CD4-positive, CD25-positive, alpha-beta regulatory T cell (primary cell): ENCODE data around the gene PIP5KL1. TPM values are rescaled to one million over a fixed set of nuclear protein-coding genes. Genes with fewer than 3 reads are reported as not detected.

Experiments used
- ATAC-seq, 2 donors: fragments of 150-1000 bp; cut with Tn5 transposase; one replicate each; pipeline ENCODE4 v1.10.0; 2021; ENCODE audit warnings: low read depth in 2 of 2, moderate number of reproducible peaks in 2 of 2, moderate library complexity in 1 of 2
- DNase-seq, 3 donors: peaks; one replicate each; pipeline versions ENCODE4 v3.0.0 to v3.0.0-alpha.2; 2012 to 2022; ENCODE audit warnings: mixed read lengths in 1 of 3
- H3K27ac ChIP-seq: one replicate; pipeline ENCODE4 v1.7.0; 2013; ENCODE audit warnings: mild to moderate bottlenecking, low read length; ENCODE audit not compliant: insufficient read depth, poor library complexity, severe bottlenecking
- H3K27me3 ChIP-seq: one replicate; pipeline ENCODE4 v1.7.0; 2013; ENCODE audit warnings: low read length; ENCODE audit not compliant: control insufficient read depth, insufficient read depth
- H3K36me3 ChIP-seq: one replicate; pipeline ENCODE4 v1.7.0; 2013; ENCODE audit warnings: mild to moderate bottlenecking, low read length, moderate library complexity; ENCODE audit not compliant: control insufficient read depth, insufficient read depth
- H3K4me1 ChIP-seq: 2 replicates; pipeline ENCODE4 v1.7.0; 2013; ENCODE audit warnings: mild to moderate bottlenecking, low read length; ENCODE audit not compliant: insufficient read depth, control insufficient read depth, poor library complexity, severe bottlenecking
- H3K4me3 ChIP-seq: one replicate; pipeline ENCODE4 v1.7.0; 2013; ENCODE audit warnings: low read depth, mild to moderate bottlenecking, low read length, moderate library complexity
- H3K9me3 ChIP-seq, 2 experiments: 1 replicate in 1 of 2; 2 replicates in 1 of 2; pipeline ENCODE4 v1.7.0; 2013; ENCODE audit warnings: low read length in 2 of 2, mild to moderate bottlenecking in 1 of 2, moderate library complexity in 1 of 2; ENCODE audit not compliant: control insufficient read depth in 2 of 2
- H3K27ac Mint-ChIP-seq, 3 donors: one replicate each; pipeline ENCODE4 v1.8.0; 2020 to 2022; ENCODE audit warnings: mild to moderate bottlenecking in 3 of 3, mixed read lengths in 3 of 3, moderate library complexity in 2 of 3
- H3K27me3 Mint-ChIP-seq: one replicate; pipeline ENCODE4 v1.8.0; 2022; ENCODE audit warnings: mild to moderate bottlenecking, mixed read lengths
- H3K36me3 Mint-ChIP-seq: one replicate; pipeline ENCODE4 v1.8.0; 2020; ENCODE audit warnings: mixed read lengths
- H3K4me1 Mint-ChIP-seq, 4 donors: one replicate each; pipeline ENCODE4 v1.8.0; 2020 to 2022; ENCODE audit warnings: mixed read lengths in 4 of 4, mild to moderate bottlenecking in 1 of 4
- H3K4me3 Mint-ChIP-seq, 4 donors: one replicate each; pipeline ENCODE4 v1.8.0; 2020 to 2022; ENCODE audit warnings: mild to moderate bottlenecking in 4 of 4, mixed read lengths in 4 of 4, moderate library complexity in 3 of 4
- H3K9me3 Mint-ChIP-seq, 7 donors: one replicate each; pipeline ENCODE4 v1.8.0; 2020 to 2022; ENCODE audit warnings: mixed read lengths in 7 of 7, mild to moderate bottlenecking in 3 of 7, moderate library complexity in 2 of 7
- polyA plus RNA-seq, 4 donors: library from polyadenylated mRNA; unstranded; fragments of 300-500 nt; fragmentation: Illumina TruSeq; gene quantifications; one replicate each; pipeline ENCODE4 v1.2.3, GENCODE V29; 2021
- total RNA-seq: library from RNA; stranded (reverse); gene quantifications from one replicate; pipeline ENCODE4 v1.2.3, GENCODE V29; 2022

PIP5KL1 gene
- total RNA-seq (3.3 TPM), polyA plus RNA-seq (1 to 10 TPM in 1 of 4 donors, under 1 TPM in 2, not detected in 1; 0.22 to 1.1 (median 0.81) TPM)

- H3K4me3 Mint-ChIP-seq: peak within 1 kb of the TSS; percentile 77 to 94 (median 82)
- H3K4me3 ChIP-seq: peak within 1 kb of the TSS; percentile 43
- no peaks in the 10 kb centered on the region for H3K27me3 ChIP-seq
- peaks cover 0 to 3% (median 0%) of the 10 kb centered on the region in 7 donors for H3K9me3 Mint-ChIP-seq
- DNase-seq (peak; percentile 69 to 73 (median 71)), ATAC-seq (peak; percentile 65)
- no peaks in the 10 kb centered on the region for H3K9me3 ChIP-seq
- no peak within 1 kb of the TSS for H3K27ac ChIP-seq
- peaks cover 43% of the 10 kb centered on the region for H3K4me1 ChIP-seq
- H3K36me3 ChIP-seq: no peaks in the 10 kb centered on the region
- peaks cover 24% of the 10 kb centered on the region for H3K27me3 Mint-ChIP-seq
- H3K27ac Mint-ChIP-seq: peak within 1 kb of the TSS; percentile 74 to 83 (median 82)
- peaks cover 0 to 55% (median 23%) of the 10 kb centered on the region in 4 donors for H3K4me1 Mint-ChIP-seq
- no peaks in the 10 kb centered on the region for H3K36me3 Mint-ChIP-seq
These were observed at the start of gene PIP5KL1 for GRCh38 chr9:127930231-127931091. PIP5KL1 (minus strand) TSS chr9:127930777; CDS start chr9:127930752, 25 bp downstream.

- peak overlapping the region; percentile 88 to 92 (median 89) for H3K27ac Mint-ChIP-seq
- peak overlapping the region; percentile 61 for H3K27ac ChIP-seq
These were observed 49.6 kb upstream of the PIP5KL1 start for GRCh38 chr9:127980060-127980705.

GRCh38 chr9:127979333-127980059, 48.9 kb upstream of the PIP5KL1 start:
- peaks cover 12 to 53% (median 39%) of the 10 kb centered on the region in 4 donors for H3K4me1 Mint-ChIP-seq
- Histone ChIP-seq H3K9me3 (no peaks in the 10 kb centered on the region), H3K4me1 (peaks cover 64% of the 10 kb centered on the region), H3K36me3 (peaks cover 12% of the 10 kb centered on the region), H3K27me3 (no peaks in the 10 kb centered on the region), H3K27ac (peak overlapping the region; percentile 61), H3K4me3 (peak overlapping the region; percentile 97)
- peak overlapping the region; percentile 89 to 92 (median 91) for H3K27ac Mint-ChIP-seq
- peak overlapping the region; percentile 88 to 97 (median 95) for H3K4me3 Mint-ChIP-seq
- ATAC-seq (no peak), DNase-seq (no peak)
- peaks cover 27% of the 10 kb centered on the region for H3K36me3 Mint-ChIP-seq
- H3K9me3 Mint-ChIP-seq: no peaks in the 10 kb centered on the region
- peaks cover 5% of the 10 kb centered on the region for H3K27me3 Mint-ChIP-seq

More at GRCh38 chr9:127980060-127980705, 49.6 kb upstream of the PIP5KL1 start:
- Mint-ChIP-seq H3K36me3 (peaks cover 24% of the 10 kb centered on the region), H3K9me3 (no peaks in the 10 kb centered on the region), H3K4me1 (peaks cover 12 to 54% (median 39%) of the 10 kb centered on the region in 4 donors), H3K4me3 (peak overlapping the region; percentile 88 to 97 (median 95)), H3K27me3 (peaks cover 5% of the 10 kb centered on the region)
- Histone ChIP-seq H3K4me1 (peaks cover 57% of the 10 kb centered on the region), H3K9me3 (no peaks in the 10 kb centered on the region), H3K4me3 (peak overlapping the region; percentile 97), H3K36me3 (peaks cover 11% of the 10 kb centered on the region), H3K27me3 (no peaks in the 10 kb centered on the region)
- peak; percentile 8 to 19 for ATAC-seq
- peak; percentile 53 to 61 (median 54) for DNase-seq

GRCh38 chr9:127979015-127979332, 48.4 kb upstream of the PIP5KL1 start:
- H3K27ac Mint-ChIP-seq: peak overlapping the region; percentile 89 to 92 (median 91)
- Histone ChIP-seq H3K27ac (peak overlapping the region; percentile 91), H3K36me3 (peaks cover 12% of the 10 kb centered on the region), H3K27me3 (no peaks in the 10 kb centered on the region), H3K4me1 (peaks cover 69% of the 10 kb centered on the region), H3K9me3 (no peaks in the 10 kb centered on the region), H3K4me3 (peak overlapping the region; percentile 97)
- peaks cover 12 to 56% (median 43%) of the 10 kb centered on the region in 4 donors for H3K4me1 Mint-ChIP-seq
- DNase-seq: no peak
- H3K27me3 Mint-ChIP-seq: peaks cover 5% of the 10 kb centered on the region
- no peak for ATAC-seq
- no peaks in the 10 kb centered on the region for H3K9me3 Mint-ChIP-seq
- H3K4me3 Mint-ChIP-seq: peak overlapping the region; percentile 88 to 97 (median 95)
- peaks cover 32% of the 10 kb centered on the region for H3K36me3 Mint-ChIP-seq

- H3K4me3 Mint-ChIP-seq: peak overlapping the region; percentile 88 to 97 (median 95)
- ATAC-seq: no peak
- Histone ChIP-seq H3K4me1 (peaks cover 71% of the 10 kb centered on the region), H3K4me3 (peak overlapping the region; percentile 97), H3K9me3 (no peaks in the 10 kb centered on the region), H3K27me3 (no peaks in the 10 kb centered on the region), H3K36me3 (peaks cover 12% of the 10 kb centered on the region), H3K27ac (peak overlapping the region; percentile 91)
- no peaks in the 10 kb centered on the region for H3K9me3 Mint-ChIP-seq
- DNase-seq: no peak
- peaks cover 5% of the 10 kb centered on the region for H3K27me3 Mint-ChIP-seq
- H3K27ac Mint-ChIP-seq: peak overlapping the region; percentile 92 to 99 (median 98)
- peaks cover 32% of the 10 kb centered on the region for H3K36me3 Mint-ChIP-seq
- H3K4me1 Mint-ChIP-seq: peaks cover 12 to 56% (median 38%) of the 10 kb centered on the region in 4 donors
These were observed 47.5 kb upstream of the PIP5KL1 start for GRCh38 chr9:127977884-127978647.

GRCh38 chr9:127977009-127977883, 46.7 kb upstream of the PIP5KL1 start:
- Histone ChIP-seq H3K4me3 (peak overlapping the region; percentile 97), H3K27me3 (no peaks in the 10 kb centered on the region), H3K4me1 (peaks cover 72% of the 10 kb centered on the region), H3K9me3 (no peaks in the 10 kb centered on the region), H3K27ac (peak overlapping the region; percentile 91), H3K36me3 (peaks cover 12% of the 10 kb centered on the region)
- Mint-ChIP-seq H3K36me3 (peaks cover 35% of the 10 kb centered on the region), H3K4me3 (peak overlapping the region; percentile 88 to 97 (median 95)), H3K4me1 (peaks cover 7 to 56% (median 35%) of the 10 kb centered on the region in 4 donors), H3K9me3 (no peaks in the 10 kb centered on the region), H3K27ac (peak overlapping the region; percentile 92 to 99 (median 98)), H3K27me3 (peaks cover 5% of the 10 kb centered on the region)
- ATAC-seq (no peak), DNase-seq (peak in 1 of 3 donors; percentile 62)
